Common myeloid progenitor, CD34-positive (primary cell): ENCODE measurements around the gene KIT.
A peak's percentile ranks its signal among the peaks of the same experiment; 100 is the strongest.

ENCODE experiments used
- CTCF ChIA-PET: fragments of 350-600 bp; sonication (Branson Sonifier 250); formaldehyde crosslinking; loops from one replicate; lab custom pipeline; 2021; ENCODE audit warnings: antibody characterized with exemption; lab: Charles Lee
- POLR2A ChIA-PET: fragments of 350-600 bp; sonication (Branson Sonifier 250); formaldehyde crosslinking; loops from one replicate; lab custom pipeline; 2021; ENCODE audit warnings: antibody characterized with exemption; lab: Charles Lee
- DNase-seq, 3 donors: peaks; one replicate each; pipeline versions ENCODE4 v3.0.0 to v3.0.0-alpha.2; 2013
- H3K27ac ChIP-seq, 2 experiments: 1 replicate in 1 of 2; 2 replicates in 1 of 2; pipeline ENCODE4 v1.7.0; 2013; ENCODE audit warnings: inconsistent platforms in 2 of 2, low read length in 2 of 2, mild to moderate bottlenecking in 2 of 2, low read depth in 1 of 2, moderate library complexity in 1 of 2; ENCODE audit not compliant: severe bottlenecking in 2 of 2, insufficient read depth in 1 of 2, poor library complexity in 1 of 2
- H3K27me3 ChIP-seq, 5 experiments: replicated peaks in 2 of 5; 1 replicate in 3 of 5; 2 replicates in 2 of 5; pipeline versions ENCODE4 v1.6.1 to v1.7.0; 2013; ENCODE audit warnings: low read length in 4 of 5, mild to moderate bottlenecking in 2 of 5, moderate library complexity in 2 of 5, inconsistent platforms in 1 of 5; ENCODE audit not compliant: insufficient read depth in 5 of 5, control insufficient read depth in 4 of 5
- H3K36me3 ChIP-seq, 4 experiments: 1 replicate in 2 of 4; 2 replicates in 2 of 4; pipeline versions ENCODE4 v1.6.1 to v1.7.0; 2013; ENCODE audit warnings: low read length in 3 of 4, control low read depth in 1 of 4, mild to moderate bottlenecking in 1 of 4; ENCODE audit not compliant: control insufficient read depth in 4 of 4, insufficient read depth in 4 of 4
- H3K4me1 ChIP-seq, 4 experiments: 1 replicate in 3 of 4; 2 replicates in 1 of 4; pipeline versions ENCODE4 v1.6.1 to v1.7.1; 2013; ENCODE audit warnings: low read length in 3 of 4, mild to moderate bottlenecking in 3 of 4, control low read depth in 1 of 4, inconsistent platforms in 1 of 4, moderate library complexity in 1 of 4; ENCODE audit not compliant: control insufficient read depth in 4 of 4, insufficient read depth in 4 of 4; ENCODE audit errors: control extremely low read depth in 1 of 4
- H3K4me3 ChIP-seq, 7 experiments: 1 replicate in 4 of 7; 2 replicates in 3 of 7; pipeline versions ENCODE4 v1.5.1 to v1.7.0; 2013; ENCODE audit warnings: mild to moderate bottlenecking in 7 of 7, low read length in 6 of 7, moderate library complexity in 6 of 7, inconsistent platforms in 2 of 7, low read depth in 2 of 7, control low read depth in 1 of 7; ENCODE audit not compliant: insufficient read depth in 4 of 7, control insufficient read depth in 1 of 7; ENCODE audit errors: extremely low read depth in 1 of 7
- H3K9me3 ChIP-seq, 5 experiments: 1 replicate in 4 of 5; 2 replicates in 1 of 5; pipeline versions ENCODE4 v1.6.1 to v1.7.1; 2013; ENCODE audit warnings: low read length in 4 of 5, mild to moderate bottlenecking in 2 of 5, inconsistent platforms in 1 of 5, low read depth in 1 of 5, moderate library complexity in 1 of 5; ENCODE audit not compliant: control insufficient read depth in 4 of 5, insufficient read depth in 2 of 5; ENCODE audit errors: control extremely low read depth in 1 of 5
- WGBS: methylation state at CpG from one replicate; pipeline ENCODE4 v1.1.5; 2013; ENCODE audit not compliant: insufficient coverage; 5-methylcytosine and 5-hydroxymethylcytosine counted together

The KIT gene

GRCh38 chr4:54659749-54660535, 2.2 kb downstream of the KIT start:
- Histone ChIP-seq H3K27me3 (peaks cover 0 to 4% (median 0%) of the 10 kb centered on the region in 5 experiments), H3K4me3 (peak overlapping the region in 6 of 7 experiments; percentile 89 to 99 (median 90)), H3K4me1 (peaks cover 16 to 66% (median 55%) of the 10 kb centered on the region in 4 experiments), H3K27ac (peak overlapping the region; percentile 78 to 87), H3K9me3 (no peaks in the 10 kb centered on the region), H3K36me3 (no peaks in the 10 kb centered on the region)
- no peak for DNase-seq
- POLR2A ChIA-PET: interaction anchor here (0.6 to 2.3 kb wide), 3 partner anchors 12 to 69 kb away, joined by 3 to 7 read pairs (median 6); no protein-coding TSS in a partner anchor
- WGBS: 14% methylated on average over 7 of the region's 9 CpGs
- CTCF ChIA-PET: interaction anchor here (0.7 to 8.6 kb wide), 10 partner anchors 8 to 294 kb away, joined by 3 to 71 read pairs (median 4); no protein-coding TSS in a partner anchor

DNA sequence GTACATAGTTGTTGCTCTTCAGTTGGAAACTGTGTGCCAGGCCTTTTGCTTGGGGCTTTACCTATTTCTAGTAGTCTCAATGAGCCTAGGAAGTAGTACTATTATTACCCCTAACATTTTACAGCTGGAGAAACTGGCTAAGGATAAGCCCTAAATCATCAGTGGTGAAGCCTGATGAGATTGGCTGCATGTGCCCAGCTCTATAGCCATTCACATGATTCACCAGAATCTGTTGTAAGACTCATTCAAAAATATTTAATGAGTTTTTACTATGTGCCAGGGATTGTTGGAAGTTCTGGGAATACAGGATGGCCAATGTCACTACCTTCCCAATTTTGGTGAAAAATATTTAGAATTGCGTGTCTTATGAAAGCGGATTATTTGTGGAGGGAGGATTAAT, 2.8 kb downstream of the KIT start:
- 100% methylated on average over 2 of the region's 2 CpGs for WGBS
- Histone ChIP-seq H3K9me3 (no peaks in the 10 kb centered on the region), H3K36me3 (no peaks in the 10 kb centered on the region), H3K27me3 (peaks cover 0 to 4% (median 0%) of the 10 kb centered on the region in 5 experiments), H3K4me1 (peaks cover 16 to 66% (median 55%) of the 10 kb centered on the region in 4 experiments), H3K4me3 (peak overlapping the region in 3 of 7 experiments; percentile 26 to 99 (median 96)), H3K27ac (peak overlapping the region in 1 of 2 experiments; percentile 6)
- POLR2A ChIA-PET: interaction anchor here (0.6 kb wide), 1 partner anchor 11 kb away, joined by 6 read pairs; no protein-coding TSS in a partner anchor
- DNase-seq: no peak
- CTCF ChIA-PET: interaction anchor here (0.7 to 8.6 kb wide), 8 partner anchors 9 to 31 kb away, joined by 3 to 71 read pairs (median 5); no protein-coding TSS in a partner anchor

DNA sequence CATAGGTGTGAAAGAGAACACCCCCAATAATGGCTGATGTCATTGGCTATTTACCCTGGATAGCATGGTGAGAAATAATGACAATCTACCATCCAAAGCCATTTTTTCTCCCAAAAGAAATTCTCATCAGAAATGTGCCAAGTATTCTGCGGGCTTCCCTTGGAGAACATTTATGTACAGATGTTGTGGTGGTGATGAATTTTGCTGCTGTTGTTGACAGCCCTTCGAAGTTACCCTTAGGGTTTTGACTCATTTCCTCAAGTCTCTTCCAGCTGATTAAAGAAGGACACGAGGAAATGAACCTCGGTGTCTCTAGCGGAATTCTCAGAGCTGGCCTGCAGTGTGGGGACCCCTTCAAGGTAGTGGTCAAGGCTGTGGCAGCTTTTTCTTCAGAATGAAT, 3.4 kb downstream of the KIT start:
- POLR2A ChIA-PET: no interaction called here
- CTCF ChIA-PET: interaction anchor here (0.9 to 8.6 kb wide), 7 partner anchors 8 to 26 kb away, joined by 3 to 71 read pairs (median 6); no protein-coding TSS in a partner anchor
- Histone ChIP-seq H3K9me3 (no peaks in the 10 kb centered on the region), H3K36me3 (no peaks in the 10 kb centered on the region), H3K4me1 (peaks cover 16 to 66% (median 55%) of the 10 kb centered on the region in 4 experiments), H3K4me3 (peak overlapping the region in 4 of 7 experiments; percentile 5 to 96 (median 32)), H3K27me3 (peaks cover 0 to 4% (median 0%) of the 10 kb centered on the region in 5 experiments), H3K27ac (no peak overlapping the region)
- DNase-seq: peak in 2 of 3 donors; percentile 58 to 70
- 32% methylated on average over 5 of the region's 5 CpGs for WGBS

GRCh38 chr4:54661686-54662085, 3.9 kb downstream of the KIT start:
- Histone ChIP-seq H3K9me3 (no peaks in the 10 kb centered on the region), H3K4me1 (peaks cover 16 to 67% (median 55%) of the 10 kb centered on the region in 4 experiments), H3K4me3 (peak overlapping the region in 3 of 7 experiments; percentile 1 to 96 (median 39)), H3K27ac (no peak overlapping the region), H3K36me3 (no peaks in the 10 kb centered on the region), H3K27me3 (peaks cover 0 to 4% (median 0%) of the 10 kb centered on the region in 5 experiments)
- CTCF ChIA-PET: interaction anchor here (1.1 to 8.6 kb wide), 4 partner anchors 8 to 26 kb away, joined by 3 to 71 read pairs (median 18); no protein-coding TSS in a partner anchor
- POLR2A ChIA-PET: interaction anchor here (0.6 kb wide), 1 partner anchor 1928 kb away, joined by 3 read pairs; no protein-coding TSS in a partner anchor
- DNase-seq: peak in 1 of 3 donors; percentile 25
- WGBS: 17% methylated on average over 2 of the region's 4 CpGs

DNA sequence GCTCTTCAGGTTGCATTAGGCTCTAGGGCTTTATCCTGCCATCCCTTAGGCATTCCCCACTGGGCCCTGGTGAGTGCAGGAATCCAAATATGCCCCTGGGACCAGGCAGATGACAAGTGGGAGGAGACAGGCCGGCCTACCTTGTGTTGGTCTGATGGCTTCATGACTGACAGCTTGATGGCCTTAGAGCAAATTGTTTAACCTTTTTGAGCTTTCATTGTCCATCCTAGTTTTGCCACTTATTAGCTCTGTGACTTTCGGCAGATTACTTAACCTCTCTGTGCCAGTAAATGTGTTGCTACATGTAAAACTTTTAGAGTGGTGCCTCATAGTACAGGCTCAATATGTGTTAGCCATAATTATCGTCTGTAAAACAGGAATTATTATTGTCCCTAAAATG, 4.4 kb downstream of the KIT start:
- H3K9me3 ChIP-seq: no peaks in the 10 kb centered on the region
- ChIA-PET POLR2A (interaction anchor here (0.6 kb wide), 1 partner anchor 1928 kb away, joined by 3 read pairs; no protein-coding TSS in a partner anchor), CTCF (interaction anchor here (1.6 to 8.6 kb wide), 4 partner anchors 14 to 178 kb away, joined by 7 to 71 read pairs (median 18); no protein-coding TSS in a partner anchor)
- peaks cover 0 to 4% (median 0%) of the 10 kb centered on the region in 5 experiments for H3K27me3 ChIP-seq
- WGBS: 83% methylated on average over 1 of the region's 3 CpGs
- no peak for DNase-seq
- H3K4me1 ChIP-seq: peaks cover 16 to 65% (median 54%) of the 10 kb centered on the region in 4 experiments
- H3K4me3 ChIP-seq: peak overlapping the region in 1 of 7 experiments; percentile 96
- no peaks in the 10 kb centered on the region for H3K36me3 ChIP-seq
- H3K27ac ChIP-seq: no peak overlapping the region

GRCh38 chr4:54662901-54663585, 5.3 kb downstream of the KIT start:
- WGBS: 33% methylated on average over 3 of the region's 6 CpGs
- POLR2A ChIA-PET: interaction anchor here (0.6 kb wide), 1 partner anchor 16 kb away, joined by 3 read pairs; no protein-coding TSS in a partner anchor
- CTCF ChIA-PET: interaction anchor here (0.6 to 8.6 kb wide), 8 partner anchors 9 to 308 kb away, joined by 3 to 71 read pairs (median 6); no protein-coding TSS in a partner anchor

More at GRCh38 chr4:54662901-54663585, 5.3 kb downstream of the KIT start:
- H3K36me3 ChIP-seq: no peaks in the 10 kb centered on the region
- H3K9me3 ChIP-seq: no peaks in the 10 kb centered on the region
- DNase-seq: peak; percentile 55 to 88 (median 81)
- peak overlapping the region in 3 of 7 experiments; percentile 3 to 42 (median 5) for H3K4me3 ChIP-seq
- peaks cover 16 to 61% (median 51%) of the 10 kb centered on the region in 4 experiments for H3K4me1 ChIP-seq
- no peaks in the 10 kb centered on the region for H3K27me3 ChIP-seq
- peak overlapping the region; percentile 22 to 69 for H3K27ac ChIP-seq
